HG03135 (cell line): Measurements from ENCODE around the gene UBXN4.
"Not testable (repeated sequence)": the region's sequence is repeated elsewhere in the genome, so short reads cannot be mapped to it uniquely, and the experiment has no call there.

Experiments used
- ATAC-seq: cut with Tn5 transposase; IDR thresholded peaks from one replicate; pipeline ENCODE4 v1.9.1; 2021; ENCODE audit warnings: mild to moderate bottlenecking, moderate library complexity; ENCODE audit not compliant: unreplicated experiment

UBXN4 gene

DNA sequence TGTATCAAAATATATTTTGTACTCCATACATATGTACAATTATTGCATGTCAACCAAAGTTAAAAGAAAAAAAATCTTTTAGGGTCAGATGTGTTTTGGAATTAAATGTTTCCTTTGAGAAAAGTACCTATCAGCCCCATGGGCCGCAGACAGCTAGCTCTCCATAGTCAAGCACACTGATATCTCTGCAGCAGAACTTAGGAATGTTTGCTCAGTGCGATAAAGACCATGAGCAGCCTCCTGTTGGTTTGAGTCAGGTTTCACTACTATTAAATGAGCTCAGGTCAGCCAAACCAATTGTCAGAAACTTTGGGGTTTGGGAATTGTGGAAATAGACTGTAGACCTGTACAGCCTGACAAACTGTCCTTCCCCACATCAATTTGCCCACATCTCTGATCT is 61.6 kb downstream of the UBXN4 start:
- ATAC-seq = no peak

DNA sequence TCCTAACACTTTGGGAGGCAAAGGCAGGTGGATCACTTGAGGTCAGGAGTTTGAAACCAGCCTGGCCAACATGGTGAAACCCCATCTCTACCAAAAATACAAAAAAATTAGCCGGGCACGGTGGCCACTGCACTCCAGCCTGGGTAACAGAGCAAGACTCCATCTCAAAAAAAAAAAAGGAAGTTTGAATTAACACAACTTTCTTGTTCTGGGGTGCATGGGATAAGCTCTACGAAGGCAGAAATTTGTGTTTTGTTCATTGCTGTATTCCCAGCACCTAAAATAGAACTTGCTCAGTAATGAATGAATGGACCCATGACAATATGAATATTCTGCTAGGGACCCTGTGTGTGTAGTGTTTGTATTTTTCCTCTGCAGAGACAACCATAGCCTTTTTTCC is 66.2 kb downstream of the UBXN4 start:
- not testable (repeated sequence) for ATAC-seq

- ATAC-seq = no peak
Observed at GRCh38 chr2:135812907-135813511, 71.4 kb downstream of the UBXN4 start.

GRCh38 chr2:135815269-135815668 is 73.6 kb downstream of the UBXN4 start:
- no peak for ATAC-seq

GRCh38 chr2:135817466-135817865 is 75.8 kb downstream of the UBXN4 start:
- no peak for ATAC-seq

DNA sequence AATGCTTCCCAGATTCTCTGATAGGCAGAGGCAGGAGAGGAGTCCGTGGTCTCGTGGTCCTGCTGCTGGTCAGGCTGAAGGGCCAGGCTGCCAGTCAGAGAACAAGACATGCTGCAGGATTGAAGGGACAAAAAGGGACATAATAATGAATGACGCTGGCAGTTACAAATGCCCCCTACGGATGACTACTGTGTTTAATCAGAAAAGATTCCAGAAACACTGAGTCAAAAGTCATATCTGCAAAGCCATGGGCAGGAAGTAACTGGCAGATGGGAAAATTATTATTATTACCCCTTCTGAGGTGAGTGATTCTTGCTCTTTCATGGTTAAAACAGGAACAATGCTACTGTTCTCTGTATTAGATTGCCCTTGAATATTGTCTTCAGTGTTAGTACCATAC is 76.3 kb downstream of the UBXN4 start:
- no peak for ATAC-seq

- ATAC-seq = no peak
Observed at GRCh38 chr2:135818937-135819610, 77.4 kb downstream of the UBXN4 start.

- ATAC-seq = peak; percentile 90
Observed at GRCh38 chr2:135820003-135820618, 78.5 kb downstream of the UBXN4 start.

DNA sequence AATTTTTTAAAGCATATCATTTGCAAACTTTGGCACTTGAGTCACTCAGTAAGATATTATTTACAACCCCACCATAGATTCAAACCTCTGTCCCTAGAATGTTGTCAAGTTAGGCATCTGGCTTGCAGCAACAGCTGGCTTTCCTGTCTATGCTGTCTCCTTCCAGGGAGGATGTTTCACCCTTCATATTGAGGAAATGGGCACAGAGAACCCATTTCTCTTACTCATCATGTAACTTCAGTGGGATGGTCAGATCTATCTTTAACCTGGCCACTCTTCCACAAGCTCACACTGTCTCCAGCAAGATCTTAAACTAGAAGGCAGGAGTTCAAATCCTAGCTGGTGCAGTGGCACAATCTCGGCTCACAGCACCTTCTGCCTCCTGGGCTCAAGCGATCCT is 79.5 kb downstream of the UBXN4 start:
- no peak for ATAC-seq

DNA sequence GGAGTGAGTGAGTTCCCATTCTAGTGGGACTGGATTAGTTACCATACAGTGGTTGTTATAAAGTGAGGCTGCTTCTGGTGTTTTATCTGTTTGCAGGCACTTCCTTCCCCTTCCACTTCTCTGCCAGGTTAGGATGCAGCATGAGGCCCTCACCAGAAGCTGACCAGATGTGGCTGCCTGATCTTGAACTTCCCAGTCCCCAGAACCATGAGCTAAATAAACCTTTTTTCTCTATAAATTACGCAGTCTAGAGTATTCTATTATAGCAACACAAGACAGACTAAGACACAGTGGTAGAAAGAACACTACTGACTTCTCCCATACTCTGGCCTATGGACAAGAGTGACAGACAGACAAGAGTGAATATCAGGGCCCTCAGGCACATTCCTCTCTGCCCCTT is 81.2 kb downstream of the UBXN4 start:
- ATAC-seq = no peak

- ATAC-seq = no peak
Observed at GRCh38 chr2:135825131-135825530, 83.5 kb downstream of the UBXN4 start.

DNA sequence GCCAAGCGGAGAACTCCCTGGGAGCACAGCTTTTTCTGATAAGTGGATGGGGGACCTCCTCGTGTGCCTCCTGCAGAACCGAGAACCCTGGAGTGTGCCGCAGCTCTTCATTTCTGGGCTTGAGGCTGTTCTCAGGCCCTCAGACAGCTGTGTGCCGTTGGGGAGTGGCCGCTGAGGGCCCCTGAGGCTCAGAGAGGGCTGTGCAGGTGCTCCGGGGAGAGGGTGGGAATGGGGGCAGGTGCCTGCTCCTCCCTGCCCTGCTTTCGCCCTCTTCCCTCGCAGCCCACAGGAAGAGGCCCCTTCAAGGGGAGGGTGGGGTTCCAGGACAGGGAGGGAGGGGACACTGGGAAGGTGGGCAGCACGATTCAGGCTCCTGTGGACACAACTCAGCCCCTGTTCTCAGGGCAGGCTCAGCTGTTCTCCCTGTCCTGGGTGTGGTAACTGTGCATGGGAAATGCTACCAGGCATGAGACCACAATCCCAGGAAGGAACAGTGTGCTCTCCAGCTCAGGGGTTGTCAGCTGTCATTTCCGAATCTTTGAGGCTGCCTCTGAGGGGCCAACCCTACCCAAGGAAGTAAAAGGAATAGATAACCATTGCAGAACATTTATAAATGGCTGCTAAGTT is 84.0 kb downstream of the UBXN4 start:
- ATAC-seq = no peak

DNA sequence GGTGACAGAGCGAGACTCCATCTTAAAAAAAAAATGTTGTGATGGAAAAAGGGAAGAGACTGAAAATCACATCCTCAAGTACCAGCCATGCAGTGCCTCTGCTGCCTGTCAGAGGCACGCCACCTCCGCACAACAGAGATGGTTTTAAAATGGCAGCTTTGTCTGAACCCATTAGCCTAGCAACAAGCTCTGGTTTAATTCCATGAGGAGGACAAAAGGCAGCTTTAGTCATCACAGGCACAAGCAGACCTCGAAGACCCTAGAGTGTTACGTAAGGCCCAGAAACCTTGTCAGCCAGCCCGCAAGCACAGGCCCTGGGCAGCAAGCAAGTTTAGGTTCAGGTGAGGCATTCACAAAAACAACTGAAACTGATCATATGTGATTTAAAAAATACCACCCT is 84.9 kb downstream of the UBXN4 start:
- ATAC-seq = no peak

- ATAC-seq = no peak
Observed at GRCh38 chr2:135829378-135830135, 87.9 kb downstream of the UBXN4 start.

DNA sequence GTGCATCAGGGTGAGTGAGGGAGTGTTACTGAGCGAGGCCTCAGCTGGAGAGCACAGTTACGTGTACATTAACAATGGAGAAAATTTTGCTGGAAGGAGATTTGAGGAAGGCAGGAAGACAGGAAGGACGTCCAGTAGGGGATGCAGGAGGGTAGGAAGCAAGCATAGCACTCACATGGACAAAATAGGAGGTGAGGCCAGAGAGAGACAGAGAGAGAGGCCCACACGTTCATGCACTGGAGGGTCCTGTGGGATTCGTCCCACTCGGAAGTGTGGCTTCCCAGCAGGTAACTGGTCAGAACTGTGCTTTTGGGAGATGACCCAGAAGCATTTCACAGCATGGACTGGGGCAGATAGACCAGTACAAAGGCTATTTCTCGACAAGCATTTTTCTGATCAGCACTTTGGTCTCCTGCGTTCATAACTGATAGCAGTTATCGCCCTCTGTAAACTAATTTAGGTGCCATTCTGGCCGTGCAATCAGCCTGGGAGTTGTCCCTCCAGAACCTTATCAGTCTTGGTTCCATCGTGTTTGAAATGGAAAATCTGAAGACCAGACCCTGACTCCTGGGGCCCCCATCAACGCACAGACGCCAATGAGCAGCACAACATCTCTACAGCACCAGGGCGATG is 89.6 kb downstream of the UBXN4 start:
- no peak for ATAC-seq

DNA sequence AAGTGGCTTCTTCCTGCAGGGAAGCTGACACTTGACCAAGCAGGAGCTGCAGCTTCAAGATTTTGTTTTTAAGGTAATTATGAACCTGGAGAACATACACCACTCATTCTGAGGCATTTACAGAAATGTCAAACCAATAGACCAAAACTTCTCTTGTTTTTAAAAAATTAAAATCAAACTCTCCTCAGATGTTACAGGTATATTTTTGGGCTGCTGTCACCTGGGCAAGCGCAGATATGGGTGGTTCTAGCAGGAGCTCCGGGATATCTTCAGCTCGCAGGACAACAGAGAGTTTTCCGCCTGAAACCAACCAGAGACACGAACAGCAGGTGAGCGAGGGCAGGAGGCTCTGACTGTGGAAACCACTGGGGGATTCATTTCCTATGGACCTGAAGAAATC is 91.2 kb downstream of the UBXN4 start:
- ATAC-seq = no peak
